H1 (cell line): Measurements from ENCODE around the gene GABPB2. TPM values are rescaled to one million over a fixed set of nuclear protein-coding genes. Genes with fewer than 3 reads are reported as not detected.
A peak's percentile ranks its signal among the peaks of the same experiment; 100 is the strongest.

Experiments
- BACH1 ChIP-seq: IDR thresholded peaks from 2 replicates; pipeline ENCODE4 v1.6.1; 2012; ENCODE audit warnings: low read length, improper control_type of control experiment
- CEBPB ChIP-seq: IDR thresholded peaks from 2 replicates; pipeline ENCODE4 v1.6.1; 2012; ENCODE audit warnings: low read depth, low read length
- CHD1 ChIP-seq: IDR thresholded peaks from 2 replicates; pipeline ENCODE4 v1.6.1; 2012; ENCODE audit warnings: low read depth, low read length, improper control_type of control experiment
- CHD2 ChIP-seq: IDR thresholded peaks from 2 replicates; pipeline ENCODE4 v1.6.1; 2012; ENCODE audit warnings: low read length, improper control_type of control experiment
- CREB1 ChIP-seq: IDR thresholded peaks from 2 replicates; pipeline ENCODE4 v1.6.1; 2012; ENCODE audit warnings: inconsistent platforms
- CTBP2 ChIP-seq: IDR thresholded peaks from 2 replicates; pipeline ENCODE4 v1.7.0; 2011; ENCODE audit warnings: borderline replicate concordance, mild to moderate bottlenecking, moderate library complexity, mixed read lengths, low read length; ENCODE audit not compliant: insufficient read depth, insufficient read length
- EGR1 ChIP-seq: IDR thresholded peaks from 2 replicates; pipeline ENCODE4 v1.6.1; 2011; ENCODE audit warnings: low read depth, low read length, borderline replicate concordance
- EP300 ChIP-seq, 2 experiments: IDR thresholded peaks; 1 replicate in 1 of 2; 2 replicates in 1 of 2; pipeline ENCODE4 v1.6.1; 2011 to 2012; ENCODE audit warnings: low read depth in 2 of 2, low read length in 2 of 2, mild to moderate bottlenecking in 2 of 2, borderline replicate concordance in 1 of 2, inconsistent platforms in 1 of 2, moderate library complexity in 1 of 2
- EZH2 ChIP-seq: fragments of 200-600 bp; sonication (generic); IDR thresholded peaks from 2 replicates; pipeline ENCODE4 v1.7.1; 2012; ENCODE audit warnings: low read depth, mild to moderate bottlenecking, moderate library complexity, low read length, inconsistent platforms; ENCODE audit not compliant: severe bottlenecking
- GTF2F1 ChIP-seq: IDR thresholded peaks from 2 replicates; pipeline ENCODE4 v1.6.1; 2012; ENCODE audit warnings: low read depth, low read length, improper control_type of control experiment, borderline replicate concordance
- HDAC6 ChIP-seq: IDR thresholded peaks from one replicate; pipeline ENCODE4 v1.7.1; 2012; ENCODE audit warnings: low read depth, mild to moderate bottlenecking, inconsistent platforms, low read length, moderate library complexity
- KDM4A ChIP-seq: IDR thresholded peaks from one replicate; pipeline ENCODE4 v1.7.1; 2012; ENCODE audit warnings: low read depth, mild to moderate bottlenecking, moderate library complexity, low read length, inconsistent platforms; ENCODE audit not compliant: severe bottlenecking
- NRF1 ChIP-seq: IDR thresholded peaks from 2 replicates; pipeline ENCODE4 v1.6.1; 2011; ENCODE audit warnings: mild to moderate bottlenecking, low read depth, low read length, improper control_type of control experiment
- PHF8 ChIP-seq: fragments of 200-600 bp; sonication (generic); conservative IDR thresholded peaks from 2 replicates; pipeline ENCODE4 v1.7.1; 2012; ENCODE audit warnings: low read depth, mild to moderate bottlenecking, inconsistent platforms, low read length, moderate library complexity
- POLR2A ChIP-seq, 2 experiments: IDR thresholded peaks; 1 replicate in 1 of 2; 2 replicates in 1 of 2; pipeline ENCODE4 v1.6.1; 2011; ENCODE audit warnings: low read depth in 2 of 2, low read length in 2 of 2, mild to moderate bottlenecking in 2 of 2; ENCODE audit errors: control extremely low read depth in 1 of 2
- RBBP5 ChIP-seq: IDR thresholded peaks from 2 replicates; pipeline ENCODE4 v1.7.1; 2012; ENCODE audit warnings: low read depth, mild to moderate bottlenecking, inconsistent platforms, low read length, moderate library complexity, borderline replicate concordance
- RFX5 ChIP-seq: IDR thresholded peaks from 2 replicates; pipeline ENCODE4 v1.6.1; 2011; ENCODE audit warnings: low read depth, low read length, improper control_type of control experiment, borderline replicate concordance
- SIX5 ChIP-seq: IDR thresholded peaks from 2 replicates; pipeline ENCODE4 v1.6.1; 2011; ENCODE audit warnings: mild to moderate bottlenecking, low read depth, low read length
- SUZ12 ChIP-seq: fragments of 200-600 bp; sonication (generic); IDR thresholded peaks from 2 replicates; pipeline ENCODE4 v1.6.1; 2012; ENCODE audit warnings: mild to moderate bottlenecking, inconsistent platforms, low read length, moderate library complexity, mixed read lengths
- polyA plus RNA-seq, 7 experiments: library from polyadenylated mRNA; depleted of rRNA in 3 of 7; stranded (reverse) in 5 of 7; unstranded in 2 of 7; fragments of >200 nt in 5 of 7; fragments of 200-250 nt in 2 of 7; gene quantifications; 1 replicate in 5 of 7; 2 replicates in 1 of 7; 4 replicates in 1 of 7; pipeline versions ENCODE4 v1.2.1 to v1.2.3, GENCODE V29; 2011 to 2013; ENCODE audit warnings: missing spikeins in 2 of 7, mixed read lengths in 2 of 7
- total RNA-seq: library from RNA; stranded (reverse); fragmentation: NEBNext Ultra II Directional; extraction: Animal tissue kit (Norgen Biotek cat#: 25700); gene quantifications from 2 replicates; pipeline ENCODE4 v1.2.1, GENCODE V29; 2021
- TF ChIP-seq, protein P1 (sequence below): IDR thresholded peaks from 2 replicates; pipeline ENCODE4 v1.6.1; 2012; ENCODE audit warnings: inconsistent platforms
- TF ChIP-seq, protein P2 (sequence below): IDR thresholded peaks from 2 replicates; pipeline ENCODE4 v1.6.1; 2012; ENCODE audit warnings: inconsistent platforms
- TF ChIP-seq, protein P3 (sequence below), 3 experiments: IDR thresholded peaks; 1 replicate in 2 of 3; 2 replicates in 1 of 3; pipeline versions ENCODE4 v1.5.1 to v1.6.1; 2011; ENCODE audit warnings: low read length in 3 of 3, mild to moderate bottlenecking in 3 of 3, inconsistent platforms in 2 of 3, low read depth in 1 of 3, moderate library complexity in 1 of 3; ENCODE audit not compliant: insufficient read depth in 1 of 3; ENCODE audit errors: control extremely low read depth in 1 of 3

Gene GABPB2
- total and polyA plus RNA-seq, 2 of the 8 experiments (the other 6 are each of a cell fraction or from before 2014, with no cell fraction given) = 1.8 to 2.4 TPM

DNA sequence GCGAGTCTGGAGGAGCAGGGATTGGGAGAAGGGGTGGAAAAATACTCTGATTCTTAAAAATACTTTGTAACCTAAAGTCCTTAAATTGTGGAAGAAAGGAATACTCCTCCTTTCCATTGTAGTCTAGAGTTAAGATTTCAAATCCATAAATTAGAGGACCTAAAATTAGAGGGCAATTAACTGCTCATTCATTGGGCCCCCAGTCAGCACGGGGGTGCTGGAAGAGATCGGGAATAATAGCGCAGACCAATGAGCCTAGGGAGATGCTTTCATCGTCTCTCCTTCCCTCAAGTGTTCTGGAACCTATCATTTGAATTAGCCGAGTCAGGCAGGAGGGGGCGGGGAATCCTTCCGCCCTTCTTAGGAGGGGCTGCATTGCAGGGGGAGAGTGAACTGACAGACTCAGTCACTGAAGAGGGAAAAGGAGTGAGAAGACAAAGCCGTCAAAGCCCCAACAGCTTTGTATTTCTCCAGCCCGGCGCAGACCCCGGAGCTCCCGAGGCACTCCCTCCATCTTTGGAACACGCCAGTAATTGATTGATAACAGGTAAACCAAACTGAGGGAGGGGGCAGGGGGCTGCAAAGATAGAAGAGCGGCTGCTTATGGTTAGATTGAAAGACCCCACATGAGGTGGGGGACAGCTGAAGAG is 10.4 kb upstream of the GABPB2 start, which contains the start of gene MLLT11 (continued):
- TF ChIP-seq NRF1 (no peak), POLR2A (IDR thresholded peaks at IDR 0.05; ENCODE audit: control extremely low read depth in 1 of 2, low read depth in 2 of 2, low read length in 2 of 2) (no peak), RBBP5 (no peak; the same call in 1 of the 2 replicates), CHD2 (peak; percentile 57; the same call in 1 of the 2 replicates), EGR1 (no peak), RFX5 (no peak), SIX5 (no peak), GTF2F1 (no peak), PHF8 (no peak), EP300 (IDR thresholded peaks at IDR 0.05; ENCODE audit: borderline replicate concordance in 1 of 2, low read depth in 2 of 2, low read length in 2 of 2) (peak in 1 of 2 experiments; percentile 26; a peak in 1 of 3 replicates), CREB1 (peak; percentile 31; the same call in 1 of the 2 replicates), BACH1 (peak; percentile 89), SUZ12 (no peak), HDAC6 (no peak), CEBPB (no peak), CHD1 (no peak), CTBP2 (peak; percentile 92), KDM4A (no peak), EZH2 (no peak)
- TF ChIP-seq, protein P1, sequence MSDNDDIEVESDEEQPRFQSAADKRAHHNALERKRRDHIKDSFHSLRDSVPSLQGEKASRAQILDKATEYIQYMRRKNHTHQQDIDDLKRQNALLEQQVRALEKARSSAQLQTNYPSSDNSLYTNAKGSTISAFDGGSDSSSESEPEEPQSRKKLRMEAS = 0 out of 2 replicates have a peak, but pooled peaks have one; percentile 11
- TF ChIP-seq, protein P2, sequence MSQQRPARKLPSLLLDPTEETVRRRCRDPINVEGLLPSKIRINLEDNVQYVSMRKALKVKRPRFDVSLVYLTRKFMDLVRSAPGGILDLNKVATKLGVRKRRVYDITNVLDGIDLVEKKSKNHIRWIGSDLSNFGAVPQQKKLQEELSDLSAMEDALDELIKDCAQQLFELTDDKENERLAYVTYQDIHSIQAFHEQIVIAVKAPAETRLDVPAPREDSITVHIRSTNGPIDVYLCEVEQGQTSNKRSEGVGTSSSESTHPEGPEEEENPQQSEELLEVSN = no peak
- TF ChIP-seq, protein P3, sequence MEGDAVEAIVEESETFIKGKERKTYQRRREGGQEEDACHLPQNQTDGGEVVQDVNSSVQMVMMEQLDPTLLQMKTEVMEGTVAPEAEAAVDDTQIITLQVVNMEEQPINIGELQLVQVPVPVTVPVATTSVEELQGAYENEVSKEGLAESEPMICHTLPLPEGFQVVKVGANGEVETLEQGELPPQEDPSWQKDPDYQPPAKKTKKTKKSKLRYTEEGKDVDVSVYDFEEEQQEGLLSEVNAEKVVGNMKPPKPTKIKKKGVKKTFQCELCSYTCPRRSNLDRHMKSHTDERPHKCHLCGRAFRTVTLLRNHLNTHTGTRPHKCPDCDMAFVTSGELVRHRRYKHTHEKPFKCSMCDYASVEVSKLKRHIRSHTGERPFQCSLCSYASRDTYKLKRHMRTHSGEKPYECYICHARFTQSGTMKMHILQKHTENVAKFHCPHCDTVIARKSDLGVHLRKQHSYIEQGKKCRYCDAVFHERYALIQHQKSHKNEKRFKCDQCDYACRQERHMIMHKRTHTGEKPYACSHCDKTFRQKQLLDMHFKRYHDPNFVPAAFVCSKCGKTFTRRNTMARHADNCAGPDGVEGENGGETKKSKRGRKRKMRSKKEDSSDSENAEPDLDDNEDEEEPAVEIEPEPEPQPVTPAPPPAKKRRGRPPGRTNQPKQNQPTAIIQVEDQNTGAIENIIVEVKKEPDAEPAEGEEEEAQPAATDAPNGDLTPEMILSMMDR (IDR thresholded peaks at IDR 0.05; ENCODE audit: control extremely low read depth in 1 of 3, insufficient read depth in 1 of 3, low read depth in 1 of 3, low read length in 3 of 3) = no peak
